ENCODE measurements around the gene CDH4.
"Not testable (repeated sequence)": the region's sequence is repeated elsewhere in the genome, so short reads cannot be mapped to it uniquely, and the experiment has no call there.

The CDH4 gene

DNA sequence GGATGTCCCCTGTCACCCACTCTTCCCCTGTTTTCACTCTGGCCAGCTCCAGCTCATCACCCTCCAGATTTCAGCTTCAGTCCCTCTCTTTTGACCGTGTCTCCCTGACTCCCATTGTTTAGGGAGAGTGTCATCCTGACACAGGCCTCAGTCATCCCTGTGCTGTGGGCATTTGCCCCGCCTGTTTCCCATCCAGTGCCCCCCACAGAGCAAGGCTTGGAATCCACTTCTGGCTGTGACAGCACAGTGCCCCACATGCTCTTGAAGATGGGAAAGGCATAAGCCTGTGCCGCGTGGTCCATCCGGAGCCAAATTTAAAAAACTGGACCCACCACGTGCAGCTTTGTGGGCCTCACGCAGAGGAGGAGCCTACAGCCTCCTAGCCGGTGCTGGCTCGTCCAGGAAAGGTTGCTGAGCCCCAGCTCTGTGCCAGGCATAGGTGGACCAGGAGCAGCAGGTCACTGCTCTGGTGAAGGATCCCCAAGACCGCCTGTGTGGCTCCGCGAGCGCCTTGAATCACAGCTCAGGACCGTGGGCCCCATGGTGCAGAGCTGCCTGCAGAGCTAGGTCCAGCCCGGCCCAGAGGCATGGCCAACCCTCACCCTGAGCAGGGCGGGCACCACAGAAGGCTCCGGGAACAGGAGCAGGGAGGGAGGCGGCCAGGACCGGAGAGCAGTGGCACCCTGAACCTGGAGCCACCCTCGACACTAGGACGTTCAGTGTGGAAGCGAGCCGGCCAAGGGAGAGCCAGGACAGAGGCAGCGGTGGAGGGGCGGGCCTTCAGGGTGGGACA, 172.8 kb downstream of the CDH4 start:
- DNase-seq = no peak

DNA sequence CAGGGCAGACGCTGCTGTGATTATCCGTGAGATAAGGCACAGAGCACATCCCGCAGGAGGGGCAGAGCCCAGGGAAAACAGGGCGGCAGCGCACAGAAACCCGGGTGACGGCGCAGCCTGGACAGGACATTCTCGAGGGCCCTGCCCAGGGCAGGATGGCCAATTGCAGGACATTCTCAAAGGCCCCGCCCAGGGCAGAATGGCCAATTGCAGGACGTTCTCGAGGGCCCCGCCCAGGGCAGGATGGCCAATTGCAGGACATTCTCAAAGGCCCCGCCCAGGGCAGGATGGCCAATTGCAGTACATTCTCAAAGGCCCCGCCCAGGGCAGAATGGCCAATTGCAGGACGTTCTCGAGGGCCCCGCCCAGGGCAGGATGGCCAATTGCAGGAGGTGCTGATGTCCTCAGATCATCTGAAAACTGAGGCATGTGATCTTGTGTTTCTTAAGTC, 173.5 kb downstream of the CDH4 start:
- DNase-seq = not testable (repeated sequence)

DNA sequence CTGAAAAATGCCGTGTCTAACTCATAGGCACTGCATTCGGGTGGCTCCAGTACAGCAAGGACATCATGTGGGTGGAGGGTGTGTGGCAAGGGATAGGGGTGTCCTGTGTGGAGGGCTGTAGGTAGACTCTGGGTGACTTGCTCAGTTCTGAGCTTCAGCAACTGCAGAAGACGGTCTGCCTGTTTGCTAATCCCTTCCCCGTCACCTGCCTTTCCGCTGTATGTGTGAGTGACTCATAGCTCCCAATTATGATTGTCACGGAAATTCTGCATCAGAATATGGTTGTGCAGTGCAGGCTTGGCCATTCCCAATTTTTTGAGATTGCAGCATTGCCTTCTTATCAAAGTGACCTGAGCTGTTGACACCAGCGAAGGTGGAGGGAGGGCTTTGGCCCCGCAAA, 174.3 kb downstream of the CDH4 start:
- DNase-seq = no peak

DNA sequence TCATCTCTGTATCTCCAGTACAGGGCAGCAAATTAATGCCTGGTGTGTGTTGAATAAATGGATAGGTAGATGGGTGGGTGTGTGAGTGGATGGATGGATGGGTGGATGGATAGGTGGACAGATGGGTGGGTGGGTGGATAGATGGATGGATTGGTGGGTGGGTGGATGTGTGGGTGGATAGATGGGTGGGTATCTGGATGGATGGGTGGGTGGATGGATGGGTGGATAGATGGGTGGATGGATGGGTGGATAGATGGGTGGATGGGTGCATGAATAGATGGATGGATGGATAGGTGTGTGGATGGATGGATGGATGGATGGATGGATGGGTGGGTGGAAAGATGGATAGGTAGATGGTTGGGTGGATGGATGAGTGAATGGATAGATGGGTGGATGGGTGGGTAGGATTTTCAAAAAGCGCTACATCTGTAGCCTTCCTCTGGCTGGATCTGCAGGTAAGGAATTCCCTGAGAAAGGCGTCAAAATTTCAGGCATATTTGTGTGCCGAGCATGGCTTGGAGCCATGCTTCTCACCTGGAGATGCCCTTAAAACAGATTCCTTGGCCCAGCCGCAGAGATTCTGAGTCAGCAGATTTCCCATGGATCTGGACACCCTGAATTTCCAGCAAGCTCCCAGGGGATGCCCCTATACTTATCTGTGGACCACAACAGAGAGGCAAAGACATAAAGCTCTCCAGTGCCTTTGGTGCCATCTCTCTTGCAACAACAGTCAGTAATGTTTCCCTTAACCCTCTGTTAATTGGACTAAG, 177.6 kb downstream of the CDH4 start:
- DNase-seq = no peak

DNA sequence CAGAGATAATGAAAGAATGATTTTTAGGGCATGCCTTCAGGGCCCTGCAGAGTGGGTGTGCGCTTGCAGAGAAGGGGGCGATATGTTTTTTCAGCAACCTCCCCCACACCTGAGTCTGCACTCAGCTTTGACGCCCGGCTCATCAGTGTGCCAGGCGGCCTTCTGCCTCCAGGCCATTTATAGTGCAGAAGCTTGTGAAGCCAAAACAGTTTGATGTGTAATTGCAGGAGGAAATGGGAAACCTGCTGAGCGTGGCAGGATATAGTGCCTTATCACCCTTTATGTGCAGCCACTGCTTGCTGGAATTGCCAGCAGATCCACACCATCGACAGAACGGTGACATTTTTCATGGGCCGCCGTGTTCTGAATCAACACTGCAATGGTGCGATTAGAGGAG, 178.2 kb downstream of the CDH4 start:
- no peak for DNase-seq

DNA sequence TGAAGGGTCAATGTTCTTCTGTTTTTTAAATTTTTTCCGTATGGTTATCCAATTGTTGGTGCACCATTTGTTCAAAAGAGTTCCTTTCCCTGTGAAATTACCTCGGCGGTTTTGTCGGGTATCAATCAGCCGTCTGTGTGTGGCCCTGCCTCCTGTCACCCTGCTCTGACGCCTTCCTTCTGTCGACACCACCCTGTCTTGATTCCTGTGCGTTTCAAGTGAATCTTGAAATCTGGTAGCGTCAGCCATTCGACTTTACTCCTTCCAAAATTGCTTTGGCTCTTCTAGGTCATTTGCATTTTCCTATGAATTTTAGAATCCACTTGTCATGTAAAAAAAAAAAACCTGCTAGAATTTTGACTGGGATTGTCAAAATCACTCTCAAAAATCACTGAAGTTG, 181.1 kb downstream of the CDH4 start:
- no peak for DNase-seq

DNA sequence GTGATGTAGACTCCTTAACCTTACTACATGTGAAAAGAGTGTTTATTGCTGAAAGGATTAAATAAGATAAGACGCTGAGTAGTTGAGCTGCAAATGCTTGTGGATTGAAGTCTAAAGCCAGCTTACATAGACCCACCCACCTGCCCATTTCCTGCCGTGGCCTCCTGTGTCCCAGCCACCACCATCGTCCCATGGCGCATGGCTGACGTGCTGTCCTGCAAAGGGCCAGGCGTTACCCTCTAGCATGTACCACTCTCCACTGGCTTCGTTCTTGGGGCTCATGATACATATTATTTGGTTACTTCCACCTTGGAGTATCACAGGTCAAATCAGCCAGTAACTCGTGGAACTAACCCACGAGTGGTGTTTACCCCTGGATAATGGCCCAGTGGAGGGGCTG, 181.8 kb downstream of the CDH4 start:
- DNase-seq = no peak

DNA sequence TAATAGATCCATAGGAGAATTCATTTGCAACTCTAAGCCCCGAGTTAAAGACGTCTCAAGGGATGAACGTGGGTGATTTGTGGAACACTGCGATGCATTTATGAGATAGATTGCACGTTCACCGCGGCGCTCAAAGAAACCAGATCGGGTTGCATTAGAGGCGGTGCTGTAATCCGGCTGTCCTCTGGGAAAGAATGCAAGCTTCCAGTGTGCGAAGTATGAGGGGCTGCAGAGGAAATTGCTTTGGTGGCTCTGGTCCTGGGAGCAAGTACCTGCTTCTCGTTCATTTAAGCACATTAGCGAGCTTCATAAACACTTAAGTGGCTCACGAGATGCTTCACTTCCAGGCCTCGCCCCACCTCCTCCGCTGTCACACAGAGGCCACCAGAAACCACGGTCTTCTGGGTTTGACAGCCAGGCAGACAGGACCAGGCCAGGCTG, 182.3 kb downstream of the CDH4 start:
- no peak for DNase-seq

DNA sequence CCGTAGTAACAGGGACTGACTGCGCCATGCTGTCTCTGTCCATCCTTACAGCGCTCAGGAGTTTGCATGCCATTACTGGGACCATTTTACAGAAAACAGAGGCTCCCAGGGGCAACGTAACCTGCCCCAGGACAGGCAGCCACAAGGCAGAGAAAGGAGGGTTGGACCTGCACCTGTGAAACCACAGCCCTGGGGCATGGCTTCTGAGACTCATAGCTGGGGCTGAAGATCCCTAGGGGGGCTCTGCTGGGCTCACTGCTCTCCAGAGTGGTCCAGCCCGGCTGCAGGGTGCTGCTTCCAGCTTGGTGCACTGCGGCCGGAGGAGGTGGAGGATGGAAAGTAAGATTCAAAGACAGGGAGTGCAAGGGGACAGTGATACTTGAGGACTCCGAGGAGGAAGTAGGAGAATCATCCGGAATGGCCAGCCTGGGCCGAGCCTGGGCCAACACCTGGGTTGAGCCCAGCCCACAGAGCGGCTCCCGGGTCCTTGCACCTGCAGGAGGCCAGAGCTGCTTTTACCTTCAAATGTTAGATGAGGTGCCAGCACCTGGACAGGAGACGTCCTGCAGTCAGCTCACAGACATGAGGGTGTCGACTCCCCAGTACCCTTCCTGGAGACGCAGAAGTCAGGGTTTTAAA, 183.2 kb downstream of the CDH4 start:
- DNase-seq = no peak

DNA sequence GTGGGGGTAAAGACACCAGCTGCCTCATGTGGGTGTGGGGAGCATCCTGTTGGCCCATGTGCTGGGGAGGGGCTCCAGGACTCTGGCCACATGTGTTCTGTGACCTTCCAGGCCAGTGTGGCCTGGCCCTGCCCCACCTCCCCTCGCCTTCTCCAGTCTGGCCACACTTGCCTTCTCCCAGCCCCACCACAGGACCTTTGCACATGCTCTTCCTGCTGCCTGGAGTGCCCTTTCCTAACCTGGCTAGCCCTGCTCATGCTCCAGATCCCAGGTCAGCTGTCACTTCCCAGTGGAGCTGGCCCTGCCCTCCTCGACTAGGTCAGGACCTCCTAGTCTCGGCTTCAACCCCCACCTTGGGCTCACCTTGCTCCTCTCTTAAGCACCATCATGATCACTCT, 183.8 kb downstream of the CDH4 start:
- no peak for DNase-seq

DNA sequence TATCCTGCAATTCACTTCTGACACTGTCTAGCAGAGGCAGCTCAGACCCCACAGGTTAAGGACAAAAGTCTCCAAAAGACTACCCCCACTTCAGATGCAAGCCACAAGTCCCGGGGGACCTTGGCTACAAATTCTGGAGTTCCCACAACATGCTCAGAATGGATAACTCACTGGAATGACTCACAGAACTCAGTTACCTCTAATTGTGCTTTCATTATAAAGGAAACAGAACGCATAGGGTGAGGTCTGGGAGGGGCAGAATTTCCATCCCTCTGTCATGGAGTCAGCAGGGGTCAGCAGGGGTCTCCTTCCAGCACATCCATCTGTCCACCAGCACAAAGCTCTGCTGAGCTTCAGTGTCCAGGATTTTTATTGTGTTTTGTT, 184.2 kb downstream of the CDH4 start:
- no peak for DNase-seq

DNA sequence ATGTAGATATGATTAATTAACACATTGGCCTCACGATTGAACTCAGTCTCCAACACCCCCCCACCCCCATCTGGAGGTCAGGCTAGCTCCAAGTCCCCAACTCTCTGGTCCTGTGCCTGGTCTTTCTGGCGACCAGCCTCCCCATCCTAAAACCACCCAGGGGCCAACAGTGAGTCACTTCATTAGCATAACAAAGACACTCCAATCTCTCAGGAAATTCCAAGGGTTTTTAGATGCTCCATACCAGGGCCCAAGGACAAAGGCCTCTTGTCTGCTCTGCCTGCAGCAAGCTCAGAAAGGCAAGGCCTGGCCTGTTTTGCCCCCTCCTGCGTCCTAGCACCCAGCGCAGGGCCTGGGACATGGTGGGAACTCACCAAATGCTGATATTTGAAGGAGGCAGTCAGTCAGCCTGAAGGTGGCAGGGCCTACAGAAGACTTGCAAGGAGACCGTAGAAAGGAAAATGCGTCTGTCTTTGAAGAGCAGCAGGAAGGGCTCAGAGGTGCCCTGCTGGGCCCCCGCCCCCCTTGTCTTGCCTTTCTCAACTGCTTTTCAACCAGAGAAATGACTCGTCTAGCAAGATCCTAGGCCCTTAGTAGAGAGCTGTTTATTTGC, 184.7 kb downstream of the CDH4 start:
- no peak for DNase-seq

DNA sequence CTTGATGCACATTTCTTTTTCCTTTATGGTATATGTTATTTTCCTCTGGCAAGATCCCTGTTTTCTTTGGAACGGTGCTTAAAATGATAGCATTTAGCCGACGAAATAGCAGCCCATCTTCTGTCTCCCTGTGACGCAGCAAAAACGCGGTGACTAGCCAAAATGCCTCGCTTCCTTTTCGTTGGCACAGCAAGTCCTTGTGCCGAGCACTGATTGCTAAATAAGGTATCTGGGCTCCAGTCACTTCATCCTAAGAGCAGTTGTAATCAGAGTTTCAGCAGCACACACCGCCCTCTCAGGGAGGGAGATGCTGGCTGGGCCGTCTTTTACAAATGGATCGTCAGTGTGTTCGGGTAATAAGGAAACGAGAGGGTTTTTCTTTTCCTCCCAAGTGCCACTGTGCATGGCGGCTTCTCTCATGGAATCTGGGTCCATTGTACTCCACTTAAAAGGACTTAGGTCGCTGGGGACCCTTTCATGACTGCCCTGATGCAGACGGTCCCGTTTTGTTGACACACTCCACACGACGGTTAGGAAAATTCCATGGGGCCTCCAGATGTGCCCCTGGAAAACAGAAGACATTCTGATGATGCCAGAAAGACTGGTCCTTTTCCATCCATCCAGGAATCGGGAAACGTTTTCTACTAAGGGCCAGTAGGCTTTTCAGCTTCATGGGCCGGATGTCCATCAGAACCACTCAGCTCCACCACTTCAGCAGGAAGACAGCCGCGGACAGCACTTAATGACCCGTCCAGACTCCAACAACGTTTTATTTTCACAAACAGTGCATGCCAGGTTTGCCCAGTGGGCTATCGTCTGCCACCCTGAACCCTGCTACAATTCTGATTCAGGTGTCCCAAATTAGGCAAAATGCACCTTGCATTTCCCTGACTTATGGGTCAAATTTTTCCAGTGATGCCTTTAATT, 185.5 kb downstream of the CDH4 start:
- no peak for DNase-seq

DNA sequence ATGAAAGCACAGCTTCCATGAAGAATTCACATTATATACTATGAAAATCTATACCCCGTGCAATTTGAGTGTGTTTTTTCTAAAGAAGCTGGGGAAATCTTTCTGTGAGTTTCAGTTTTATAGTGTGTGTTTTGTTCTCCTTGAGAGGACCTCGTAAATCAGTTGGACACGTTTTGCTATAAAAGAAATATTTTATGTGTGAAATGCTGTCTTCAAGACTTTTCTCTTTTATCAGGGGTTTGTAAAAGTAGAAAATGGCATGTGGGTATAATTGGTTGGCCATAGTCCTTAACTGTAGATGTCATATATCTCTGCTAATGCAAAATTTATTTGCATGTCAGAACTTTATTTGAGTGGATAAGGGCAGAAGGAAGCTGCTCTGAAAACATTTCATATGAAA, 186.2 kb downstream of the CDH4 start:
- DNase-seq = no peak

DNA sequence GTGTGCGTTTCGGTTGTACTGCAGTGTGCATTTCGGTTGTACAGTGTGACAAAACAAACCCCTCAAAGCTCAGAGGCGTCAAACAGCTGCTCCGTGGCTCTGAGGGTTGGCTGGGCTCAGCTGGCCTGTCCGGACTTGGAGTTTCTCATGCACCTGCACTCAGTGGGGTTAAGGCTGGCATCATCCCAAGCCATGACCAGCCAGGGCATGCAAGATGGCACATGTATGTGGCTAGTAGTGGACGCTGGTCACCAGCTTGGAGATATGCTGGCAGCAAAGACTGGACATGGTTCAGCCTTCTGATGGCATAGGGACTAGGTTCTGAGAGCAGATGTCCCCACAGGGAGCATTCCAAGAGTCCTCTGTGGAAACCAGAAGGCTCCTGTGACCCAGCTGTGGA, 187.2 kb downstream of the CDH4 start:
- no peak for DNase-seq

DNA sequence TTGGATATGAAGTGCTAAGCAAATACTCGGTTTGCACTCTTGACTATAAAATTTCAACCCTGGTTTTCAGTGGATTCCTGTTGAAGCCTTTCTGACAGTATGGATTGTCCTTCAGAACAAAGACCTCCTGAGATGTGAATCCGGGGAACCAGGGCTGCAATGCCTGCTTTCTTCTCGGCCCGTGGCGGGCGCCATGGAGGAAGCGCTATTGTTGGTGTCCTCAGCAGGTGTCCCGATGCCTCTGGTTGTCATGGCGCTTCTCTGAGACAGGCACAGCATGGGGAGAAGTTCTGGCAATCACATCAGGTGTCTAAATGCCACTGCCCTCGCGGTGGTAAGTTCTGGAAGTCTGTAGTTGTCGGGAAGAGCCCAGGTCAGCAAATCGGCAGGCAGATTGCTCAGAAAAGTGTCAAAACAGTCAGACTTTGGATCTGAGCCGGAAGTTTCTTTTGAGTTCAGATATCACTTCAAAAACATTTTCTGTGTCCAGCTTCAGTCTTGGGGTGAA, 188.5 kb downstream of the CDH4 start:
- no peak for DNase-seq

DNA sequence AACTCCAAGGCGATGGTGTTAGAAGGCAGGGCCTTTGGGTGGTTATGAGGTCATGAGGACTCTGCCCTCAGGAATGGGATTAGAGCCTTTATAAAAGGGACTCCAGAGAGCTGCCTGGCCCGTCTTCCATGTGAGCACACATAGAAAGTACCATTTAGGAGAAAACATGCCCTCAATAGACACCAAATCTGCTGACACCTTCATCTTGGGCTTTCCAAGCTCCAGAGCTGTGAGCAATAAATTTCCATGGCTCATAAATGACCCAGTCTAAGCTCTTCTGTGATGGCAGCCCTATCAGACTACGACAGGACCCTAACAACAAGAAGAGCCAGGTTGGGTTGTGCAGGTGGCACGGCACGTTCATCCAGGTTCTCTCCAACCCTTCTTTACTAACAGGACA, 189.5 kb downstream of the CDH4 start:
- no peak for DNase-seq

DNA sequence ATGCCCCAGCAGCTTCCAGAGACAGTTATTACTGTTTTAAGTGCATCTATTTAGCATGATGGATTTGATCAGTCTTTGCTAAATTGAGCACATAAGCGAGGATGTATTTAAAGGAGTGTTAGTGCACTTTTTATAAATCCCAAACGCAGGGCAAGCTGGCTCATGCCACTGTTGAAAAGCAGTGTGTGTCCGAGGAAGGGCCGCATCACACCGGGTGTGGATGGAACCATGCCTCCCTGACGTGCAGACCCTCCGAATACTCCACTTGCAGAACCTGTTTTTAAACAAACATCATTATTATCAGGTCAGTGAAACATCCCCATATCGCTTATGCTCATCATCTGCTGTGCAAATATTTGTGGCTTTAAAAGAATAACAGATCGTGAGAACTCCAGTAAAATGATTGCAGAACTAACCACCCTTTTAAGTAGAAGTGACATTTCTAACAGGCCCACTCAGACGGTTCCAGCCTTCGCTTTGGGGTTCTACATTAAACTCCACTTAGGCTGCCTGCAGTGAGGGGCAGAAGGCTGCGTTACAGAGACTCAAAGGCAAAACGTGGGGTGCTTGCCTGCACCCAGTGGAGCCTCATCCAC, 190.1 kb downstream of the CDH4 start:
- no peak for DNase-seq

DNA sequence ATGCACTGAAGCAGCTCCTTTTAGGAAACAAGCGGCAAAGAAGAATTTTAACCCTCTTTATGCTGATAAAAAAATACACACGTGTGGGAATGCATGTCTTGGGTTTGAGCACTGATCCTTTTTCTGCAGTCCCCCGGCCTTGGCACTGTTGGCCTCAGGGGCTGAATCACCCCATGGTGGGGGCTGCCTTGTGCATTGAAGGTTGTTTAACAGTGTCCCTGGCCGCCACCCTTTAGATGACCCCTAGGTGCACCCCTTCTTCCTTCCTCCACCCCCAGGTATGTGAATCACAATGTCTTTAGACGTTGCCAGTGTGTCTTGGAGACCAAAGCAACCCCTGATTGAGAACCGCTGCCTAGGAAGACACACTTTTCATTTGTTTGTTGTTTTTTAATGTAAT, 190.7 kb downstream of the CDH4 start:
- DNase-seq = no peak

DNA sequence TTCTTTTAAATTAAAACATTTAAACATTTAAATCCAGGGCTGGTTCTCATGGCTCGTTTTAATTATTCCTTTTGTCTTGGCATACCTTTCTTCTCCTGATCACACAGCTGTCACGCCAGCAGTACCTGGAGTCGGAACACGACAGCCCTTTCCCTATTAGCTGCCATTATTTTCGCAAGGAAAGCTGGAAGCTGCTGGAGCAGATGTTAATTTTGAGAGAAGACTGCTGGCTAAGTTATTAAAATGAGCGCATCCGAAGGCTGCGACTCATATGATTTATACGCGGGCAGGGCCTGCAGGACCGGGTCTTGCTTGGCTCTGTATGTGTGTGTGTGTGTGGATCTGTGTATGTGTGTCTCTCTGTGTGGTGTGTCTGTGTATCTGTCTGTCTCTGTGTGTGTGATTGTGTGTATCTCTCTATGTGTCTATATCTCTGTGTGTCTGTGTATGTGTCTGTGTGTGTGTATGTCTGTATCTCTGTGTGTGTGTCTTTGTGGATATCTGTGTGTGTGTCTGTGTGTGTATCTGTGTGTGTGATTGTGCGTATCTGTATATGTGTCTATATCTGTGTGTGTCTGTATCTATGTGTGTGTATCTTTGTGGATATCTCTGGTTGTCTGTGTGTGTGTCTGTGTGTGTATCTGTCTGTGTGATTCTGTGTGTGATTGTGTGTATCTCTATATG, 191.5 kb downstream of the CDH4 start:
- DNase-seq = no peak

DNA sequence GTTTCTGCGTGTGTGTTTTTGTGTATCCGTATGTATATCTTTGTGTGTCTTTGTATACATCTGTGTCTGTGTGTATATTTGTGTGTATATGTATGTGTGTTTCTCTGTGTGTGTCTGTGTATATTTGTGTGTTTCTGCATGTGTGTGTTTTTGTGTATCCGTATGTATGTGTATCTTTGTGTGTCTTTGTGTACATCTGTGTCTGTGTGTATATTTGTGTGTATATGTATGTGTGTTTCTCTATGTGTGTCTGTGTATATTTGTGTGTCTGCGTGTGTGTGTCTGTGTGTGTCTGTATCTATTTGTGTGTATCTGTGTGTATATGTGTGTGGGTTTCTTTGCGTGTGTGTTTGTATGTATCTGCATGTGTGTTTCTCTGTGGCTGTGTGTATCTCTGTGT, 192.6 kb downstream of the CDH4 start:
- DNase-seq = no peak

Data from KG1 (cell line).